Stimulated activated CD4-positive, alpha-beta T cell treated with anti-CD3 and anti-CD28 coated beads, TNF-alpha, amount 100 ng/mL, for 1 hour (primary cell): Measurements from ENCODE around the gene LINGO4.
A peak's percentile ranks its signal among the peaks of the same experiment; 100 is the strongest.

Source experiments
- DNase-seq, 3 donors: peaks; one replicate each; pipeline ENCODE4 v3.0.0-alpha.2; 2020; ENCODE audit warnings: low read depth in 3 of 3, low spot score in 1 of 3

The LINGO4 gene

DNA sequence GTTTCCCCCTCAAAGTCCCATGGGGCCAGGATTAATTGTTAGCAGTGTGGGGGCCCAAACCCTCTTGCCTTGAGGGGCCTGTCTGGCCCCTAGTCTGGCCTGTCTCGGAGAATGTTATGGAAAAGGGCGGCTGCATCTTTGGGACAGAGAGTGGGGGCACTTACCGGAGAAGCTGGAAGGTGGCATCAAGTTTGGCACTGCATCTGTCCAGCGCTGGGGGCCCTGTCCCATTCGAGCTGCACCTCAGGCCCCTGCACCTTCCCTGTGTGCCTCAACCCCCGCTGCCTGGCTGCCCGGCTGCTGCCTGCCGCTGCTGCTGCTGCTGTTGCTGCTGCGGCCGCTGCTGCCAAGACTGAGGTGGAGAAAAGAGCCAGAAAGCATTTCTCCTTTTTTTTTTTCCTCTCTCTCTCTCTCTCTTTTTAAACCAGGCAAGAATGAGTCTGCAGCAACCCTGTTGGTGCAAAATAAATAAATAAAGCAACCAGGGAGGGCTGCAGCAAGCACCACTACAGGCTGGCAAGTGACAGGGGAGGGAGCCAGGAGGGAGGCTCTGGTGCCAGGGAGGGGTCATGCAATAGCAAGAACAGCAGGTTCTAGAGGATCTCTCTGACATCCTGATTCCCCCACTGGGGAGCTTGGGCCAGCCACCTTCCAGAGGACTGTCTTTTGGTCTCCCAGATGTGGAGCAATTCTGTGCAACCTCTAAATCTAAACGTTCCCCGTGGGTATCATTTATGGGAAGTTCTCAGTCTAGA is at the start of gene LINGO4:
LINGO4 (minus strand) TSS at position 354 of the 755 bp plus-strand sequence. CDS start 2,715 bp downstream, outside the sequence.
- no peak for DNase-seq

- no peak for DNase-seq
These were observed 49.4 kb upstream of the LINGO4 start for GRCh38 chr1:151854658-151855057.

DNA sequence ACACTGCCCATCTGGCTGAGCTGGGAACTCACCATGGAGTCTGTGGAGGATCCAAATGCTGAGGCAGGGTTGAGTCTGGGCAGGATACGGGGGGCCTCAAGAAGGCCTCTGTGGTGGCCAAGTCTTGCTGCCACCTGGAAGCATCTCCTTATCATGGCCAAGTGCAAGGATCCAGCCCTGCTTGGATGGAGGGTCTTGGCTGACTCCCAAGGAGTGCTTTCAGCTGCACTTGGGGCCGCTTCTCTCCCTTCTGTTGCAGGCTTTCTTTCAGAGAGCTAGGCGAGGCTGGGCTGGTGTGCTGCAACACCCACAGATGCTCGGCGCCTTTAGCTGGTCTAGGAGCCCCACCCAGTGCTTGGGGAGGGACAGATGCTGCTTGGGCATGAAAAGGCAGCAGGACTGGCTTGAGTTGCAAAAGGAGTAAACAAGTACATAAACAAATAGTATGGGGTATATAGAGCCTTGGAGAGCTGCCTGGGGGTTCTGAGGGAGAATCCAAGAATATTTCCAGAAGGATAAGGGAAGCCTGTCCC is 48.3 kb upstream of the LINGO4 start, which contains the start of gene THEM5:
THEM5 (minus strand) TSS at position 302 of the 533 bp plus-strand sequence; CDS start at position 155, 147 bp downstream.
- DNase-seq, result no peak

- no peak for DNase-seq
These were observed 47.5 kb upstream of the LINGO4 start for GRCh38 chr1:151852733-151853132.

DNA sequence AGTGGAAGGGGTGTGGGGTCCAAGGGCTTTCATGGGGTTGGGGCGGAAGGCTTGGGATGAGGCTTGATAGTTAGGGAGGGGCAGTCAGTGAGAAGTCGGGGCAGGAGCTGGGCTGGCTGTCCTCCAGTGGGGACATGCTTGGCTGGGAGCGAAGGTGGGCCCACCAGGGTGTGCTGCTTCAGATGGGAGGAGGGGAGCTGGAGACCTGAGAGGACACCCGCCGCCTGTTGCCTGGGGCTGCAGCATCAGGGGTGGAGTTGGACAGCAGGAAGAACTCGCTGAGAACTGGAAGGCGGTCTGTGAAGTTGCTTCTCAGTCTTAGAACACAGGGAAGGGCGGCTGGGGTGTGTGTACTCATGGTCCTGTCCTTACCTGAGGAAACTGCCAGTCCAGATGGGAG is 46.7 kb upstream of the LINGO4 start:
- no peak for DNase-seq

- DNase-seq, result no peak
These were observed 44.7 kb upstream of the LINGO4 start for GRCh38 chr1:151849871-151850270.

DNA sequence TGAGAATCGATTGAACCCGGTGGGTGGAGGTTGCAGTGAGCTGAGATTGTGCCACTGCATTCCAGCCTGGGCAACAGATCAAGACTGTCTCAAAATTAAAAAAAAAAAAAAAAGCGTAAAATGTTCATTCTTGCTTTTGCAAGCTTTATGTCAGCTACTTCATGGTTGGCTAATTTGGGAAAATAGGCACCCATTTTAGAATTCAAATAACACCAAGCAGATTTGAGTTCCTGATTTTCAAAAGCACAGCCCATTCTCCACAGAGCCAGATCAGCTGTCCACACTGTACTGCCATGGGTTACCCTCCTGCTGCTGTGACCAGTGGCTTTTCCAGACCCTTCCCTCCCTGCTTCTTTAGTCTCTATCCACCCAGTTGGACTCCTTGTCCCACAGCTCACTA is 43.9 kb upstream of the LINGO4 start:
- no peak for DNase-seq

- no peak for DNase-seq
These were observed 42.8 kb upstream of the LINGO4 start for GRCh38 chr1:151847867-151848596.

DNA sequence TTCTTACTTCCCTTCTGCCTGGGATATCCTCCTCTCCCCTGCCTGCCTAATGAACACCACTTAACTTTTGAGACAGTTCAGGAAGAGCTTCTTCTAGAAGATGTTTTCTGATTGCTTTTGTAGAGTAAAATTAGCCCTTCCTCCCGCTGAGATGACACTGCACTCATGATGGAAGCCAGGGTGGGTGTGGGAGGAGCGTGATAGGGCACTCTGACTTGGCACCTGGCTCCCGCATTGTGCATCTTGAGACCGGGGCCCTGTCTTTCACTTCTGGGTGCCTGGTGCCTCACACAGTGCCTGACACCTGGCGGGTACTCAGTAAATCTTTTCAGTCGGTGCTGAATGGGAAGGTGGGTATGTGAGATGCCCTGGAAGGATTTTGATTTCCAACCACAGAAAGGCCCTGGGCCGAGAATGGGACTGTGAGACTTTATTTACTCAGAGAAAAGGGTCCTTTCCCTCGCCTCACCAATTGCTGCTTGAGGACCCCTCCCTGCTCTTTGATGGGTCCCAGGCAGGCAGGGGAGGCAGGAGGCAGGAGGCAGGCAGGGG is 41.5 kb upstream of the LINGO4 start:
- no peak for DNase-seq

- DNase-seq, result no peak
These were observed 40.9 kb upstream of the LINGO4 start for GRCh38 chr1:151846062-151846568.

DNA sequence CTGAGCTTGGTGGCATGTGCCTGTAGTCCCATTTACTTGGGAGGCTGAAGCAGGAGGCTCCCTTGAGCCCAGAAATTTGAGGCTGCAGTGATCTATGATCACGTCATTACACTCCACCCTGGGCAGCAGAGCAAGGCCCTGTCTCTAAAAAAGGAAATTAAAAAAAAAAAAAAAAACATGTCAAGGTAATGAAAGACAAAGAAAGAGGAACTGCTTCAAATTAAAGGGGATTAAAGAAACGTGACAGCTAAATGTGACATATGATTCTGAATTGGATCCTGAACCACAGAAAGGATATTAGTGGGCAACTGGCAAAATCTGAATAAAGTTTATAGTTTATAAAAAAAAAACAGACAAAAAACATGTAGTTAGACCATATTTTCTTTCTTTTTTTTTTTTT is 38.2 kb upstream of the LINGO4 start:
- no peak for DNase-seq

DNA sequence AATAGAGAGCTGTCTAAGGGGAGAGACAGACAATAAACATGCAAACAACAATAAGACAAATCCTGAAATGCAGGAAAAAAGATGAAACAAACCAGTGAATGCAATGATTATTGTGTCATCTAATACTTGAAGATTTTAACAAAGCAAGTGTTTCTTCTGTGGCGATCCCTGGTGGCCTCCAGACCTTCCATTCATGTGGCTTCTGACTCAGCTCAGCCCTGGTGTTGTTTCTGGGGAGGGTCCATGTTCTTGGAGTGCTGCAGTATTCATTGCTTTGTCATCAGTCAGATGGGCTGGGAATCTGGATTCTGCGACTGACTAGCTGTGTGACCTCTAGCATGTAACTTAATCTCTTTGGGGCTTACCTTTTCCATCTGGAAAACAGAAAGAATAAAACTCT is 35.9 kb upstream of the LINGO4 start:
- no peak for DNase-seq

GRCh38 chr1:151840421-151840820 is 35.2 kb upstream of the LINGO4 start:
- no peak for DNase-seq

DNA sequence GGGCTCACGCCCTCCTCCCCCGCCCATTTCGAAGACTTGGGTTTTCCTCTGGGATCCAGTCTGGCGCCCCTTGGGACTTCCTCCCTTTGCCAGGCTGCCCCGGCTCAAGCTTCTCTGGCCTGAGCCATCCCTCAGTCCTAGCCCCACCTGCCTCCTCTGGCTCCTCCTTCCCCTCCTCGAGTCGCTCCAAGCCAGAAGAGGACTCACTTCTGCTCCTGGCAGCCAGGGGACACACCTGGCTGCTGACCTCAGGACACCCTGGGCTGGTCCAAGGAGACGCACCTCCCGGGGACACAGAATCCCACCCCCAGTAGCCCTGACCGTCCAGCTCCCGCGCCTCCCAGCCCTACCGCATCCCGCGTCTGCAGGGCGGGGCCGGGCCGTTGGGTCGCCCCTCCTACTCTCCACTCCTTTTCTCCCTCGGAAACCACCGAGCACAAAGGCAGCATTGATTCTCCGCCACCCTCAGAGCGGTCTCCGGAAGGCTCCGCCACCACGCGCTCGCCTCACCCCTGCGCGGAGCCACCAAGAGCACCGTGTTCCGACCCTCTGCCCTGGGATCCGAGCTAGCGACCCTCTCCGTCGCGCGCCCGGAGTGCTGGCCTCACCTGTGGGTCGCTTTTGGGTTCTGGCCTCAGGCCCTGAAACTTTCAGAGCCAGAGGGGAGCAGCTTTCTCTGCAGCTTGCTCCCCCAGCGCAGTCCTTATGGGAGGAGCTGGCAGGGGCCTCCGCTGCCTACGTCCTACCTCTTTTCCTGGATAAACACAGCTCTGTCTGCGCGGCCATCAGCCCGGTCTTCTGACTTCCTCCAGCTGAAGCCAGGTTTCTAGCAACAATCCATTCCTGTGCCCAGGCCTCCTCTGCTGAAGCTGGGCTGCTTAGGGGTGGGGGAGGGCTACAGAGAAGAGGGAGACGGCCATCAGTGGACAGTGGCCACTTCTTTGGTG is 34.5 kb upstream of the LINGO4 start, which contains the start of gene C2CD4D:
C2CD4D (minus strand) TSS at position 364 of the 947 bp plus-strand sequence. CDS start 831 bp downstream, outside the sequence.
- DNase-seq, result peak; percentile 45 to 54 (median 46)

GRCh38 chr1:151839082-151839412 is 33.8 kb upstream of the LINGO4 start:
- no peak for DNase-seq

GRCh38 chr1:151838222-151839081 is 33.2 kb upstream of the LINGO4 start:
- no peak for DNase-seq

DNA sequence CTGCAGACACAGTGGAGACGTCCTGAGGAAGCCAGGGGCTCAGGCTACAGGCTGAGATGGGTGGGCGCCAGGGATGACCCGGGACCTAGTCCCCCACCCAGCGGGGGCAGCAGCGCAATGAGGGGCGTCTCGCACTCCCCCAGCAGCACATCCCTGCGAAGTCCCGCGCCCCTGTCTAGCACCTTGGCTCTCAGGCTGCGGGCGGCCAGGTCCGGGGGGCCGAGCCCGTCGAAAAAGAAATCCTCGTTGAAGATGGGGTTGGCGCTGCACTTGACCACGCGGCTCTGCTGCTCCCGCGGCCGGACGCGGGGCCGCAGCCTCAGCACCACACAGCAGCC is 32.6 kb upstream of the LINGO4 start:
- no peak for DNase-seq

DNA sequence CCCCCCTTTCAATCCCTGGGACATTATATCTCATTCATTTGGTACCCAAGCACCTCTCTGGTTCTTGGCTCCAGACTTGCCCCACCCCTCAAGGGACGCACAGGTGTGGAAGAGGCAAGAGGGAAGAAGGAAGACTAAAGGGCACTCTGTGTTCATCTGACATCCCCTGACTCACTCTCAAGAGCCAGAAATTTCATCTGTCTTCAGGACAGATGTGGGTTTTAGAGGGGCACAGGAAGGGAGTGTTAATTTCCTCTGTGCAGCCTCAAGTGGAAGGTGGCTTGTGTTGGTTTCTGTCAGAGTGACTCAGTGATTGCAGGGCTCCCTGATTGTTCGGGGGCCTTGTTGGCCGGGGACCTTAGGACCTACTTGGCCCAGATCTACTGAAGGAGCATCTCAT is 32.0 kb upstream of the LINGO4 start:
- DNase-seq, result no peak

GRCh38 chr1:151835596-151835995 is 30.4 kb upstream of the LINGO4 start:
- DNase-seq, result no peak

DNA sequence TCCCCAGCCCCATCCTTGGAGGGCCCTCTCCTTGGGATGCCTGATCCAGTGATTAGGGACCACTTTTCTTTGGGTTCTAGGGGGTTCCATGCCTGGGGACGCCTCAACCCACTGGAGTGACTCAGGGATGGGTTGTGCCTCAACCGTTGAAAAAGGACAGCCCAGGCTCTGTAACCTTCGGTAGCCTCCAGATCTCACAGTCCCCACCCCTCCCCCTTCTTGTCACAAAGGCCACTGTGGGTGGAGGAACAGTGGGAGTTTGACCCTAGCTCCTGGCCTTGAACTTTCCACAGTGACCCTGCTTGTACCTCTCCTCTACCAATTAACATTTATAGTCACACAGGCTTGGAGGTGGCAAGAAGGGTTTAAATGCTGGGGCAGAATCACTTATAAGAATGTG is 29.0 kb upstream of the LINGO4 start:
- no peak for DNase-seq
